ENCODE results near the gene CENATAC. TPM values are rescaled to one million over a fixed set of nuclear protein-coding genes. Genes with fewer than 3 reads are reported as not detected.
"Not testable (repeated sequence)": the region's sequence is repeated elsewhere in the genome, so short reads cannot be mapped to it uniquely, and the experiment has no call there.

CENATAC gene
- total RNA-seq, 3 donors from 2014 or later: 42.9 to 75.4 (median 71.1) TPM

DNA sequence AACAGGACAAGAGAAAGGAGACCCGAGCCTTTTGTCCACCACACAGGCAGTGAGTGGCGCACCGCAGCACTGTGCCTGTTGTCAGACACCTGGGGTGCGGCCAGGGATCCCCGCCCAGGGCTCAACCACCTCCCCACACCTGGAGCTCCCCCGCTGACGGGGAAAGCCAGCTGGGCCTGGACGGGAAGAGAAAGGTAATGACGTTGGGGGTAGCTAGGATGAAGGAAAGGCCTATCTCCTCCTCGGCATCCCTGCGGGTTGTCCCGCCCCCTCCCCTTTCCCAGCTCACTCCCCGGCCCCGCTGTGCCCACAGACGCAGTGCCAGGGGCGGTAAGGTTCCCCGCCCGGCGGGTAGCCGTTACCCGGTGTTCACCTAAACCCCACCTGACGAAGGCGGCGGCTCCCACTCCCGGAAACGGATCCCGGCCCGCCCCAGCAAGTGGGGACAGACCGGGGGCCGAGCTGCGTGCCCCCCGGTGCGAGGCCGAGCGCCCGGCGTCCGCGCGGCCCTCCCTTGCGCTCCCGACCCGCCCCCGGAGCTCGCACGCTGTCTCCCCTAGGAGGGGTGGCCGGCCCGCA is 58.6 kb downstream of the CENATAC start:
- Histone ChIP-seq H3K27ac (peak overlapping the region; percentile 86 to 89), H3K27me3 (no peaks in the 10 kb centered on the region), H3K4me1 (peaks cover 7 to 16% of the 10 kb centered on the region in 2 donors), H3K9me3 (no peaks in the 10 kb centered on the region), H3K4me3 (peak overlapping the region; percentile 78 to 96 (median 90)), H3K36me3 (no peaks in the 10 kb centered on the region)
- intact Hi-C loops (cut with DNase I; ENCODE audit: low total_unique reads): no loop called here
- peak in 1 of 2 donors; percentile 33 for DNase-seq (ENCODE audit: low spot score in 2 of 2)
- TF ChIP-seq, protein P1, sequence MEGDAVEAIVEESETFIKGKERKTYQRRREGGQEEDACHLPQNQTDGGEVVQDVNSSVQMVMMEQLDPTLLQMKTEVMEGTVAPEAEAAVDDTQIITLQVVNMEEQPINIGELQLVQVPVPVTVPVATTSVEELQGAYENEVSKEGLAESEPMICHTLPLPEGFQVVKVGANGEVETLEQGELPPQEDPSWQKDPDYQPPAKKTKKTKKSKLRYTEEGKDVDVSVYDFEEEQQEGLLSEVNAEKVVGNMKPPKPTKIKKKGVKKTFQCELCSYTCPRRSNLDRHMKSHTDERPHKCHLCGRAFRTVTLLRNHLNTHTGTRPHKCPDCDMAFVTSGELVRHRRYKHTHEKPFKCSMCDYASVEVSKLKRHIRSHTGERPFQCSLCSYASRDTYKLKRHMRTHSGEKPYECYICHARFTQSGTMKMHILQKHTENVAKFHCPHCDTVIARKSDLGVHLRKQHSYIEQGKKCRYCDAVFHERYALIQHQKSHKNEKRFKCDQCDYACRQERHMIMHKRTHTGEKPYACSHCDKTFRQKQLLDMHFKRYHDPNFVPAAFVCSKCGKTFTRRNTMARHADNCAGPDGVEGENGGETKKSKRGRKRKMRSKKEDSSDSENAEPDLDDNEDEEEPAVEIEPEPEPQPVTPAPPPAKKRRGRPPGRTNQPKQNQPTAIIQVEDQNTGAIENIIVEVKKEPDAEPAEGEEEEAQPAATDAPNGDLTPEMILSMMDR (IDR thresholded peaks at IDR 0.05): no peak
- TF ChIP-seq POLR2AphosphoS5 (IDR thresholded peaks at IDR 0.05) (no peak), POLR2A (IDR thresholded peaks at IDR 0.05) (no peak)

DNA sequence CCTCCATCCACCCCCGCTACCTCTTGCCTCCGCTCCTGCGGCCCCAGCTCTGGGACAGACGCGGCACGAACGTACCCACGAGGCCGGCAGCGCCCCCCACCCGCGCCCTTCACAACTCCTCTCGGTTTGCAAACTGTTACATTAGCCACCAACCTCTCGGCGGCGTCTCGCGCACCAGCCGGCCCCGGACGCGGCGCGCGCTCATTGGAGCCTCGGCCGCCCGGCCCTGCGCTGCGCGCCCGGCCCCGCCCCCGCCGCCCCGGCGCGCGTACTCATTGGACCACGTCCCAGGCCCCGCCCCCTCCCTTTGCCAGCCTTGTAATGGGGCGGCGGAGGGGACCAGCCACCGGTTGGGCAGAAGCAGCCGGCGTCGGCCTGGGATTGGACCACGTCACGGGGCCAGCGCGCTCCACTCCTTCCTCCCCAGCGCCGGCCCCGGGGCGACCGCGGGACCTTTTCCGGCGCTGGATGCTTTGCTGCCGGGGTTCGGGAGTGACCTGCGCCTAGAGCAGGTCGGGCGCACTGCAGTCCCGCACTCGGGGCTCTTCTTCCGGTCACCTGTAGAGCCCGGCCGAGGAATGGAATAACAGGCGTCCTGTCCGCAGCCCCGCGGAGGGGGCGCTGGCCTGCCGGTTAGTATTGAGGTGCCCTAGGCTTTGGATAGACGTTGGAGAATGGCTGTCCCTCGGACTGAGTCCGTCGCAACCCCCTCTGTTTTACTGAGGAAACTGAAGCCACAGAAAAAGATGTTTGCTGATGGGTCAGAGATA is 59.2 kb downstream of the CENATAC start, which contains the start of gene HYOU1:
Gene HYOU1, minus strand, starts transcription at position 206 of the 770 bp plus-strand sequence. CDS start 1,045 bp downstream, outside the sequence.
- peak within 1 kb of the TSS; percentile 78 to 96 (median 90) for H3K4me3 ChIP-seq
- TF ChIP-seq, protein P1 (IDR thresholded peaks at IDR 0.05): peak in 1 of 3 donors; percentile 10
- peak; percentile 33 for TF ChIP-seq POLR2A (IDR thresholded peaks at IDR 0.05)
- peak; percentile 26 to 72 (median 65) for TF ChIP-seq POLR2AphosphoS5 (IDR thresholded peaks at IDR 0.05)
- H3K4me1 ChIP-seq: peaks cover 7 to 16% of the 10 kb centered on the region in 2 donors
- H3K9me3 ChIP-seq: no peaks in the 10 kb centered on the region
- no peaks in the 10 kb centered on the region for H3K27me3 ChIP-seq
- H3K36me3 ChIP-seq: no peaks in the 10 kb centered on the region
- intact Hi-C loops (cut with DNase I; ENCODE audit: low total_unique reads): no loop called here
- DNase-seq (ENCODE audit: low spot score in 2 of 2): peak; percentile 98 to 99
- H3K27ac ChIP-seq: peak within 1 kb of the TSS; percentile 86 to 89

DNA sequence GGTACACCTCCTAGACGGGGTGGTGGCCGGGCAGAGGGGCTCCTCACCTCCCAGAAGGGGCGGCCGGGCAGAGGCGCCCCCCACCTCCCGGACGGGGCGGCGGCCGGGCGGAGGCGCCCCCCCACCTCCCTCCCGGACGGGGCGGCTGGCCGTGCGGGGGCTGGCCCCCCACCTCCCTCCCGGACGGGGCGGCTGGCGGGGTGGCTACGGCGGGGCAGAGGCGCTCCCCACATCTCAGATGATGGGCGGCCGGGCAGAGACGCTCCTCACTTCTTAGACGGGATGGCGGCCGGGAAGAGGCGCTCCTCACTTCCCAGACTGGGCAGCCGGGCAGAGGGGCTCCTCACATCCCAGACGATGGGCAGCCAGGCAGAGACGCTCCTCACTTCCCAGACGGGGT is 61.2 kb downstream of the CENATAC start:
- H3K9me3 ChIP-seq; H3K27me3 ChIP-seq; H3K4me3 ChIP-seq; H3K27ac ChIP-seq; intact Hi-C loops (cut with DNase I; ENCODE audit: low total_unique reads); H3K36me3 ChIP-seq; DNase-seq (ENCODE audit: low spot score in 2 of 2): not testable (repeated sequence)
- H3K4me1 ChIP-seq: peaks cover 7 to 16% of the 10 kb centered on the region in 2 donors

DNA sequence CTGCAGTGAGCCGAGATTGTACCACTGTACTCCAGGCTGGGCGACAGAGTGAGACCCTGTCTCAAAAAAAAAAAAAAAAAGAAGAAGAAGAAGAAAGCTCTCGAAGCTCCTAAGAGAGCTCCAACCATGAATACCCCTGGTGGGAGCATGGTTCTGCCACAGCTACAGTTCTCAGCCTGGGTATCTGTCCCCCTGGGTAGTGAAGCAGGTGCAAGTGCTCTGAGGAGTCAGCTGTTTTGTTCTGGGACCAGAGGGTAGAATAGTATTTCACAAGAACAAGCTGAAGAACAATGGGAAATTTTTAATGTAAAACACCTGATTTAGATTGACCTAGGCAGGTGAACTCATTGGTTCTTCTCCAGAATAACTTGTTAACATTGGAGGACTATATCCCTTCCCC is 63.3 kb downstream of the CENATAC start:
- intact Hi-C loops (cut with DNase I; ENCODE audit: low total_unique reads): no loop called here
- Histone ChIP-seq H3K27me3 (no peaks in the 10 kb centered on the region), H3K36me3 (no peaks in the 10 kb centered on the region), H3K27ac (no peak overlapping the region), H3K9me3 (no peaks in the 10 kb centered on the region), H3K4me3 (no peak overlapping the region), H3K4me1 (peaks cover 0 to 8% of the 10 kb centered on the region in 2 donors)
- DNase-seq (ENCODE audit: low spot score in 2 of 2): no peak
- TF ChIP-seq POLR2A (IDR thresholded peaks at IDR 0.05): no peak
- TF ChIP-seq, protein P1 (IDR thresholded peaks at IDR 0.05): no peak
- TF ChIP-seq POLR2AphosphoS5 (IDR thresholded peaks at IDR 0.05): no peak

DNA sequence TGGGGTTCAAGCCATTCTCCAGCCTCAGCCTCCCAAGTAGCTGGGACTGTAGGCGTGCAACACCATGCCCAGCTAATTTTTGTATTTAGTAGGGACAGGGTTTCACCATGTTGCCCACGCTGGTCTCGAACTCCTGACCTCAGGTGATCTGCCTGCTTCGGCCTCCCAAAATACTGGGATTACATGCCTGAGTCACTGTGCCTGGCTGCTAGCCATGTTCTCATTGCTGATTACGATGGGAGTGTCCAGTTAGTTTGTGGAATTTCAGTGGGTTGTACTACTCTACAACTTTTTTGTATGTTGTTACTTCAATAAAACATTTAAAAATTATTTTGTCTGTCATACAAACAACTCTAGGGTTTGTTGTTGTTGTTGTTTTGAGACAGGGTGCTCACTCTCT is 64.8 kb downstream of the CENATAC start:
- intact Hi-C loops (cut with DNase I; ENCODE audit: low total_unique reads): no loop called here
- Histone ChIP-seq H3K4me3 (no peak overlapping the region), H3K4me1 (peaks cover 0 to 5% of the 10 kb centered on the region in 2 donors), H3K36me3 (no peaks in the 10 kb centered on the region), H3K27ac (no peak overlapping the region), H3K27me3 (no peaks in the 10 kb centered on the region), H3K9me3 (no peaks in the 10 kb centered on the region)
- TF ChIP-seq POLR2A (IDR thresholded peaks at IDR 0.05): no peak
- TF ChIP-seq, protein P1 (IDR thresholded peaks at IDR 0.05): no peak
- TF ChIP-seq POLR2AphosphoS5 (IDR thresholded peaks at IDR 0.05): no peak
- no peak for DNase-seq (ENCODE audit: low spot score in 2 of 2)
